Measurements from ENCODE around the gene DSN1.

The DSN1 gene

DNA sequence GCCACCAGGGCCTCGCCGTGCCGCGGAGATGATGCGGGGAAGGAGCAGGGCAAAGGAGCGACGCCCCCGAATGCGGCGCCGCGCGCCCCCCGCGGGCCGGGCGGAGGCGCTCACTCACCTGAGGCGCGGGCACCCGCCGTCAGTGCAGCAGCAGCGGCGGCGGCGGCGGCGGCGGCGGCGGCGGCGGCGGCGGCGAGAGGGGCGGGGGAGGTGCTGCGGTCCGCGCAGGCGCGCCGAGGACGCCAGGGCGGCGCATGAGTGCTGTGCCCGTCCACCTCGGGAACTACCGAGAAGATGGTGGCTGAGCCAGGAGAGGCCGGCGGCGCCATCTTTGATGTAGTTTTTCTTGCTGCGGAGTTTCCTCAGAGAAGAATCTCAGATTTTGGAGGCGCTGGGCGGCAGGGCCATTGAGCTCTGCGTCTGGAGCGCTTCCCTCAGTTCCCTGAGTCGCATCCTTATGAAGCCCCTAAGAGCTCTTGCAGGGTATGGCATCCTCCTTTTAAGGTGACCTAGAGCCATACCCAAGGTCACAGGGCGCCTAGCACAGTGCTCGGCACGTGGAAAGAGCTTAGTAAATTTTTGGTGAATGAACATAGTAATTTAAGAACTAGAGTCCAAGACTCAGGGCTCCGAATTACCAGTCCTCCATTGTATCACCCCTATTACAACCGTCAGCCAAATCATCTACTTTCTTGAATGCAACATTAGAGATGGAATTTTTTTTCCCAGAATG, 27.5 kb downstream of the DSN1 start, which contains the start of gene NDRG3:
Gene NDRG3, minus strand, starts transcription at position 164 of the 733 bp plus-strand sequence. CDS start 24,355 bp downstream, outside the sequence.
- peak; percentile 93 for DNase-seq

DNA sequence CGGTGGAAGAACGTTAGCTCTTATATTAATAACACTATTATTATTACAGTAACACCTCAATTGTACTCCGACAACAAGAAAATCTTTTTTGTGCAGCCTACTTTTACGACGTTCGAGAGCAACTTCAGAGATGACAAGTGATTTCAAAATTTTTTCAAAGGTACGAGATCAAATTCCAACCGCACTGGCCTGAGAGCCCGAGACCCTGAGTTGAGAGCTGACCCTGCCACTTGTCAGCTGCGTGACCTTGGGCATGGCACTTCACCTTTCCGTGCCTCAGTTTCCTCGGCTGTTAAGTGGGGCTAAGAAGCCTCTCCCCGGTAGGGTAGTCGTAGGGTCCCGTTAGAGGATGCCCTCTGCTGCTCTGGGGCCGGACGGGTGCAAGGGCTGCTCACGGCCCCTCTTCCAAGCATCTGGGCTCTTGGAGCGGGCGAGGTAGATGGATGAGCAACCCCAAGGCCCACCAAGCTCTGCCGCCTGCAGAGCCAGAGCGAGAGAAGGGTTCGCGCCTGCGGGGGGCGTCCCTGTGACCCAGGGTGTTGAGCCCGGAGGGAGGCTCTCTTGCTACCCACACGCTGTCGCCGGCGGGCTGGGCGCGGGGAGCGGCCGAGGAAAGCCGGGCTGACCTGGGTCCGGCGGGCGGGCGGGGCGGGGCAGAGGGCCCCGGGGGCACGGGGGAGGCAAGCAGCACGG, 28.2 kb downstream of the DSN1 start:
- DNase-seq, result peak; percentile 15

DNA sequence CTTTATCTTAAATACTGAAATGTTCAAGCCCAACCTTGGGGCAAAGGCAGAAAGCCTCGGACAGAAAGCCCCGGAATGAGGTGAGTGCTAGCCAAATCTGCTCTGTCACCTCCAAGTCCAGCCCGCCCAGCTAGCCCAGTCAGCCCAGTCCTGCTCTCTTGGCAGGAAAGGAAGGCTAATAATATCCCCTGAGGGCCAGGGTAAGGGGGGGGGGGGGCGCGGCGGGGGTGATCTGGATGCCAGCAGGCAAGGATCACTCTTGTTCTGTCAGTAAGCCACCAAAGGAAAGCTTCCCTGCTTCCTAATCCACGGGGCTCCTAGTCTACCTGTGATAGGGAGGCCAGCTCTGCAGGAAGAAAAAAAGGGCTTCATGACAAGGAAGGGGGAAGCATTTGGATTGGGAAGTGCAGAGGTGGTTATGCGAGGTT, 28.8 kb downstream of the DSN1 start:
- DNase-seq, result peak; percentile 36

DNA sequence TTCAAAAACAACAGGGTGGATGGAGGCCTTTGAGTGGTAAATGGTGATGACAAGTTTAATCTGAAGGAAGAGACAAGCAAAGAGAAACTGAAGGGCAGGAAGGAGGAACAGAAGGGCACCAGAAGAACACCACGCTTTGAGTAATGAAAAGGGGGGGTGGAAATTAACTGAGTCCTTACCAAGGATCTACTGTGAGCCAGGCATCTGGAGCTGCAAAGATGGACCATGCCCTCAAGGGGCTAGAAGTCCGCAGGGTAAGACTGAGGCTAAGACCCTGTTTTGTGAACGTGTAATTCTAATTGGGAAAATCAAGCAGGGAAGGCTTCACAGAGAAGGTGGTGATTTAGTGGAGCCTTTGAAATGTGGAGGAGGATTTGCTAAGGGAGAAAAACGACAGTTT, 29.3 kb downstream of the DSN1 start:
- DNase-seq, result no peak

DNA sequence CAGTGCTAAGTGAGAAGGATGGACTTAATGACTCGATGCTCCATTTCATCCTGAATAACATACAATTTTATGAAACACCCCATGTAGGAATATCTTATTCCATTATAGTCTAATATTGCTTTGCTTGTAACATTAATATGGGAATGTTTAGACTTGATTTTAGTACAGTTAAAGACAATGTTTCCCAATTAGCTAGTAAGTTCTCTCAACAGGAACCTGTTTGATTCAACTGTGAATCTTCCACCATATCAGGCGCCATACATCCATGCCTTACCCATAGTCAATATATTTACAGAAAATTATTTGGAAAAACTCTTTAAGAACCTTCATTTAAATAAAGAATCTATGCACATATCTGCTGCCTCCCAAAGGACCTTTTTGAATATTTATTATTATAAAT, 31.0 kb downstream of the DSN1 start:
- no peak for DNase-seq

DNA sequence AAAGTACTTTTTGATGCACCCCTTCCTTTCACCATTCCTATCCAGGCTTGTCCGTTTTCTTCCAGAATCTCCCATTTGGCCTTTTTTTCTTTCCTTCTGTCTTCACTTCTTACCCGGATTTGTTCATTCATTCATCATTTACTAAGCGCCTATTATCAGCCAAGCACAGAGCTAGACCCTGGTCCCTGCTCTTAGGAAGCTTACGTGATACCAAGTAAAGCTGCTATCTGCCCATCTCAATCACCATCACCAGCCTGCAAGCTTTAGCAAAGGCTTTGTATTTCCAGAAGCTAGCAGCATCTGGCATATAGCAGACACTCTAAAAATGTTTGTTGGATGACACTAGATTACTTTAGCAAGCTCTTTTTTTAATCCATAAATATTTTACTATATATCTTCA, 32.5 kb downstream of the DSN1 start:
- no peak for DNase-seq

DNA sequence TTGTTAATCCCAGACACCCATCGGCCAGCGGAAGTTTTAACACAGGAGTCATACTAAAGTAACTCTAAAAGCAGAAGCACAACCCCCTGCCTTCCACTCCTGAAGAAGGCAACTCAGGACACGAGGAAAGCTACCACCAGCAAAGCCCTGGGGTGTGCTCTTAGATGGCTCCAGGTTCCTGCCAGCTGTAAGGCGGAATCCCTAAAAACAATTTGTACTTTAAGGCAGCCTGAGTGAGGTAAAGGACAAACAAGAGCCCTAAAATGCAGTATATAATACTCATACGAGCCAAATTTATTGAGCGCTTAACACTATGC, 36.4 kb downstream of the DSN1 start:
- no peak for DNase-seq

DNA sequence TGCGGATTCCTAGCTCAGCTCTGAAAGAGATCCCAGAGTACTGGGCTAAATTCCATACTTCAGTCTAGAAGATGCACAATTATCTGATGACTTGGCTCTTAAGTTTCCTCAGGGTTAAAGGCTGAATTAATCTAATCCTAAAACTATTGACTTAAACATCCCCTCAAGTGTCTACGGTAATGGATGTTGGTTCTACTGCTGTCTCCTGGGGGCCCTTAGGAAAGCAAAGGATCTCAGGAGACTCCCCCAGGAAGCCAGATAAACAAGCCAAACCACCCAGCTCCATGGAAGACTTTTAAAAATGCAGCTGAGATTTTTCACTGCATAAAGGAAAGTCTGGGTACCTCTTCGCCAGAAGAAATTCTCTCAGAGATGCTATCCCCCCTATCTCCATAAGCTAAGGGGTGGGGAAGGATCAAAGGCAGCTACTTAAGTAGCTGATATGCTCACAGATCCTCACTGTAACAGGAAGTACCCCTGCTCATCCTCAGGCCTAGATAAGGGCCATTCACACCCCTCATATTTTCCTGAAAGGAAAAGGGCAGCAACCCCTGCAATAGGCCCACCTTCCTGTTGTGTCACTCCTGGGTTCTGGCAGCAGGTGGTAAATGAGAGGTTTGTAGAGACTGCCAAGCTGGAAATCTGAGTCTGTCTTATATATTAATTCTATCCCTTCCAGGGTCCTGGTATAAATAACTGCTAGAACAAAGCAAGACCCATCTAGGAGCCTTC, 36.9 kb downstream of the DSN1 start:
- DNase-seq, result no peak

DNA sequence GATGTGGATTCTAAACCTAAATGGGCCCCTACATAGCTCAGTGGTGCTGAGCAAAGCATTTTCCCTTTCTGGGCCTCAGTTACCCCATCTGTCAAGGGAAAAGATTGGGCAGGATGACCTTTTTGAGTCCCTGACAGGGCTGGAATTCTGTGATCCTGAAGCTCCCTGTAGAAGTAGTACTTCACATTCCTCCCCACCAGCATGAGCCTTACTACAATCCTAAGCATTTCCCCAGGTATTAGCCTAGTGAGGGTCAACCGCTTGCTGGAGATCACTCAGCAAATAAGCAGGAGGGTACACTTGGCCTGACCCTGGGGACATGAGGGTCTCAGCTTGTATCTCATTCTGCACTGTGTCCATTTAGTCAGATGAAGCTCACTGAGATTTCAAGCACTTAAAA, 41.1 kb downstream of the DSN1 start:
- no peak for DNase-seq

DNA sequence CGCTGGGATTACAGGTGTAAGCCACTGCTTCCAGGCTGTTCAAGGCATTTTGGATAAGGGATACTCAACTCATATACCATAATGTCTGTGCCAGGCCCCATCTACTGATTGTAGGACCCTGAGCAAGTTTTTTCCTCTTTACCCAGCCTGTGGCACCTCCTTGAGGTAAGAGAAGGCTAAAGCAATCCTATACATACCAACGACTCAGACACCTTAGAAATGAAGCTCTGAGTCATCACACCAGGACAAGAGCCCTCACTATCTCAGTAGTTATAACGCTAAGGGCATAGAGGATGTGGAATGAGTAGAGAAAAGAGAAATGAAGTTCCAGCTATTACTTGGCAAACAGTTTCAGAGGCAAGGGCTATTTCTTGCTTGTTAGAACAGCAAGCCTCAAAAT, 44.6 kb downstream of the DSN1 start:
- DNase-seq, result peak; percentile 41

DNA sequence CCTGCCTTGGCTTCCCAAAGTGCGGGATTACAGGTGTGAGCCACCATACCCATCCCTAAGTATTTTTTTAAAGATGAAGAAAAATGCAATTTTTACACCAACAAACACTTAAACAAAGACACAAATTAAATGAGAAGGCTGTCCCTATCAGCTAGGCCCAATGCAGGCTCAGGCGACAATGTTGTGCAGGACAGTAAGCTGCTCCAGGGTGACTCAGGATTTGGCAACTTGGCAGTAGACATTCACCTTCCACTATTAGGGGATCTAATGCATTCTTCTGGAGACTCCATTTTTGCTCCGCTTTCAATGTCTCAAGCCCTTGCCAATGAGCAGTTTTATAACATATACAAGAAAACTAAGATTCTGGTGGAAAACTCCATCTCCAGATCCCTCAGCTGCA, 47.4 kb downstream of the DSN1 start:
- DNase-seq, result peak; percentile 17

DNA sequence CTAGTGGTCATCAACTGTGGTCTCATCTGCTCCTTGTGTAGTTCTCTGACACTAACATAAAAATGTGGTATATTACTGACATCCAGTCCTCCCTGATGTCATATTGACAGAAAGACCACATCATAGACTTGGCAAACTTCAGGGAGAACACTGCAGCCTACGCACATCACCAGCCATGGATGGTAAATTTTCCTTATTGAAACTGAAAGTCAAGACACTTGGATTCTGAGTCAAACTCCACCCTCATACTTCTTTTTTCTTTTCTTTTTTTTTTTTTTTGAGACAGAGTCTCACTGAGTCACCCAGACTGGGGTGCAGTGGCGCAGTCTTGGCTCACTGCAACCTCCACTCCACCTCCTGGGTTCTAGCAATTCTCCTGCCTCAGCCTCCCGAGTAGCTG, 53.1 kb downstream of the DSN1 start:
- DNase-seq, result no peak

DNA sequence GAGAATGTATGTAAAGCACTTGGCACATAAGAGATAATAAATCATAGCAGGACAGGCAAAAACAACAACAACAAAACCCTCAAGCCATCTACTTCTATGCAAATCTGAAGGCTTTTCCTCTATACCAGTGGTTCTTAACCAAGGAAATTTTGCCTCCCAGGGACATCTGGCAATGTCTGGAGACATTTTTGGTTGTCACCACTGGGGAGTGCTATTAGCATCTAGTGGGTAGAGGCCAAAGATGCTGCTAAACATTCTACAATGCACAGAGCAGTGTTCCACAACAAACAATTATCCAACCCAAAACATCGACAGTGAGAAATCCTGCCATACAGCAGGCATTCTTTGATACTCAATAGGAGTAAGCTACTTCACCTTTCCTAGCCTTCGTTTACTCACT, 55.9 kb downstream of the DSN1 start:
- no peak for DNase-seq

DNA sequence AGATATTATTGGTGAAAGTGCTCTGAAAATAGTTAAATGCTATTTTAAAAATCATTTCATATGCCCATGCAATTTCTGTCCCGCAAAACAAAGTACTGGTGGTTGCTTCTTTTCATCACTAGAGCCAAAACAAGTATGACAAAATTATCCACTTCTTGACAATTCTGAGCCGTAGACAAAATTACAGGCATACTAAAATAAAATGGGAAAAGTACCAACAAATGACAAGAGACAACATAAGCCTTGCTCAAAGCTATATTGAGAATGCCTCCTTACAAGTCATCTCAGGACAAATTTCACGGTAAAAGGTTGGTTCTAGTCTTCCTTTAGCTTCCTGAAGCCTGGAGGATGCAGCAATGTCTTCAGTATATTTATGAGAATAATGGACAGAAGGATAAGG, 56.5 kb downstream of the DSN1 start:
- no peak for DNase-seq

DNA sequence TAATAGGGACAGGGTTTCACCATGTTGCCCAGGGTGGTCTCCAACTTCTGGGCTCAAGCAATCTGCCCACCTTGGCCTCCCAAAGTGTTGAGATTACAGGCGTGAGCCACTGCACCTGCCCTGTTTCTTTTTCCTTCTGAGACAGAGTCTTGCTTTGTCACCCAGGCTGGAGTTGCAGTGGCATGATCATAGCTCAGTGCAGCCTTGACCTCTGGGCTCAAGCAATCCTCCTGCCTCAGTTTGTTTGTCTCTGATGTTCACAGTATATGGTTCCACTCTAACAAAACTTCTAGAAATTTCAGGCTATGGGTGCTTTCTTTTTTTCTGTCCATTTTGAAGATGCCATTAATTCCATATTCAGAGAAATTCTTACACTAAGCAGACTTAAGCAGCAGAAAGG, 60.8 kb downstream of the DSN1 start:
- DNase-seq, result no peak

DNA sequence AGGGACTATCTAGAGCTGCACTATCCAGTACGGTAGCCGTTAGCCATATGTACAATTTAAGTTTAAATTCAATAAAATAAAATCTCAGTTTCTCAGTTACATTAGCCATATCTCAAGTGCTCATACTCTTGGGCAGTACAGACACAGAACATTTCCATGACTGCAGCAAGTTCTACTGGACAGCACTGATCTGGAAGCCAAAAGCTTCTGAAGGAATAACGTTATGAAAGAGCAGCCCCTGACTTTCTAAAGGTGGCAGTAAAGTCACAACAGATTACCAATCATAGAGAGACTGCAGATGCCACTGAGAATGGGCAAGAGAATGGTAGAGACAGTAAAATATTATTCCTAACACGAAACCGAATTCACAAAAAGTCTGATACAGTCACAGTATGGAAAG, 64.4 kb downstream of the DSN1 start:
- DNase-seq, result no peak

DNA sequence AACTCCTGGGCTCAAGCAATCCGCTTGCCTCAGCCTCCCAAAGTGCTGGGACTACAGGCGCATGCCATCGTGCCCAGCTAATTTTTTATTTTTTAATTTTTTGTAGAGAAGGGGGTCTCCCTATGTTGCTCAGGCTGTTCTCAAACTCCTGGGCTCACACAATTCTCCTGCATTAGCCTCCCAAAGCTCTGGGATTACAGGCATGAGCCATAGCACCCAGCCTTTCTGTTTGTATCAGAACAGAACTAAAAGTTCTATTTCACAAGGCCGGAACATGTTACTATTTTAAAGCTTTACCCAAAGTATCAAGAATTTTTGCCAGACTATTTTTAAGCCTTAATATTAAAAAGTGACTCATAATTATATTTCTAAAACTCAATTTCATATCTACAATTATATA, 70.0 kb downstream of the DSN1 start:
- DNase-seq, result no peak

Data from fibroblast of skin of right biceps (primary cell).